HG02981 (cell line): ENCODE measurements around the gene ASIC1.

Source experiments
- ATAC-seq: cut with Tn5 transposase; IDR thresholded peaks from one replicate; pipeline ENCODE4 v1.9.1; 2021; ENCODE audit warnings: mild to moderate bottlenecking, moderate library complexity; ENCODE audit not compliant: unreplicated experiment

ASIC1 gene

DNA sequence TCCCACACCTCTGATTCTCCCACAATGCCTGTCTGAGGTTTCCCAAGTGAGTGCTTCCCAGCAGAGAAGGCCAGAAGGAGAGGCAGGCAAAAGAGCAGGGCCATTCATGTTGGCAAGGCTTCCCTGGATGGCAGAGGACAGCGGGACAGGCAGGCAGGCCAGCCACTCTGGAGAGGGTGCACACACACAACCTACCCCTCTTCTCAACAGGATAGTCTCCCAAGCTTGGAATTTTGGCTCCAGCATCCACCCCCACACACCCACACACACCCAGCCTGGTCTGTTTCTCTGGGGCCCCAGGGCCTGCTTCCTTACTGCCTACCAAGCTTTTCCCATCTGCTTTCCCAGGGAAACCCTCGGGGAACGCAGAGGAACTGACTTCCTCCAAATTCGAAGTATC, 16.7 kb upstream of the ASIC1 start:
- no peak for ATAC-seq

DNA sequence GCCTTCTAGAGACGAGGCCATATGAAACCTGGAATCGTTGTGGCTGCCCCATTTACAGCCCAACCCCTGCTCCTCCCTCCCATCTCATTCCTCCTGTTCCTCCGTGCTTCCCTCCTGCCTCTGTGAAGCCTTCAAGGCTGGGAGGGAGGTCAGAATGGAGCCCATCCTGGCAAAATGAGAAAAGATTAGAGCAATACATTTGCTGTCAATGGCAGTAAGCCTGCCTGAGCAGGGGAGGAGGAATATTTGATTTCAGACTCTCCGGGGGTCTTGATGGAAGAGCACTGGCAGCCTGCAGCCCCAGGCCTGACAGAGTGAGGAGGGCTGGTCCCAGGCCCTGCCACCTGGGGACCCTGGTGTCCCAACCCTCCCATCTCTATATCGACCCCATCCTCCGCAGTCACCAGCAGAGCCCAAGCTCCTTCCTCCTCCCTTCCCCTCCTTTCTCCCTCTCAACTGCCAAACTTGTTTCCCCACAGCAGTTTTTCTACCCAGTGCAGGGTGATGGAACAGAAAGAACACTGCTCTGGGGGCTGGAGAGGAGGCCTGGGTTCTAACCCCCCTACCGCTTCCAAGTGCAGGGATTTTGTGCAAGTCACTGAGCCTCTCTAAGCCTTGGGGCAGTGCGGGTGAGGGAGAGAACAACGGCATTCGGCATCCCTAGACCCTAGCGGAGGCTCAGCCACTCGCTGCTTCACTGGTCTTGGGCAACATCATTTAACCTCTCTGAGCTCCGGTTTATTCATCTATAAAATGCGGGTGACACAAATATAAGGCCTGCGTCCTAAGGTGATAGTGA, 16.1 kb upstream of the ASIC1 start:
- ATAC-seq = no peak

DNA sequence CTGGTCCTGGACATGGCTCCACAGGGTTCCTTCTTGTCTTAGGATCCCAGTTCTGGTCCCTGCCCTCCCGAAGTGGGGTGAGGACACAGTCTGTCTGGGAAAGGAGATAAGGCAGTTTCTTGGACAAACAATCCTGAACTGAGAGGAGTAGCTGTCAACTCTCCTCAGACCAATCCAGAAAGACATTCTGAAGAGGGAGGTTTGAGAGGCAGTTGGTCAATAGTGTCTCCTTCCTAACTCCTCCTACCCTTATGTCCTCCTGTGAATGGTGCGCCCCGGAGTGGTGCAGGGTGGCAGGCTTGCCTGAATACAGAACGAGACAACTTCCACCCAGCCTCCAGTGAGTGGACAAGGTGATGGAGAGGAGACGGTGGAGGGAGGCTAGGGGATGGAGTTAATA, 15.4 kb upstream of the ASIC1 start:
- ATAC-seq = no peak

DNA sequence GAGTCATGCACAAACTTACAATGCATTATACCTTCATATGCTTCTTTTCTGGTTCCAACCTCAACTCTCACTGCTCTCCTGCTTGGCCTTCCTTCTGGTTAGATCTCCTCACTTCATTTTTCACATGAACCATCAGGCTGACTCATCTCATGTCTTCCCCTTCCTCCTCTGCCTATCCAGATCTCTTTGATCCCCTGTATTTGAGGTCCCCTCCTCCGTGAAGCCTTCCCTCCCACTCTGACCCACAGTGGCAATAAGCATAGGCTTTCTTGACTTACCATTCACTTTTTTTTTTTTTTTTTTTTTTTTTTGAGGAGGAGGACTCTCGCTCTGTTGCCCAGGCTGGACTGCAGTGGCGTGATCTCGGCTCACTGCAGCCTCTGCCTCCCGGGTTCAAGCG, 14.7 kb upstream of the ASIC1 start:
- no peak for ATAC-seq

DNA sequence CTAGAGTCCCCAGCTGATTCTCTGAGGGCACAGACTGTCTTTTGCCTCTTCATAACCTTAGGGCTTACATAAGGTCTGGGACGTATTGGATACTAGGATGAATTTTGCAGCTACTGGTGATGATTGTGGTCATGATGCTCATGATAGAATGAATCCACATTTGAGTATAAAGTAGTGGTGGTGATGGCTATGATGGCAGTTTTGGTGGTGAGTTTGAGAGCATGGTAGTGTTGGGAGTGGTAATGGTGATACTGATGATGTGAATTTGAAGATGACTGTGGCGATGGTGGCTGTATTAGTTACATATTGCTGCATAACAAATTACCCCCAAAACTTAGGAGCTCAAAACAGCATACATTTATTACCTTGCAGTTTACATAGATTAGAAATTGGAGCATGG, 14.1 kb upstream of the ASIC1 start:
- ATAC-seq = no peak

DNA sequence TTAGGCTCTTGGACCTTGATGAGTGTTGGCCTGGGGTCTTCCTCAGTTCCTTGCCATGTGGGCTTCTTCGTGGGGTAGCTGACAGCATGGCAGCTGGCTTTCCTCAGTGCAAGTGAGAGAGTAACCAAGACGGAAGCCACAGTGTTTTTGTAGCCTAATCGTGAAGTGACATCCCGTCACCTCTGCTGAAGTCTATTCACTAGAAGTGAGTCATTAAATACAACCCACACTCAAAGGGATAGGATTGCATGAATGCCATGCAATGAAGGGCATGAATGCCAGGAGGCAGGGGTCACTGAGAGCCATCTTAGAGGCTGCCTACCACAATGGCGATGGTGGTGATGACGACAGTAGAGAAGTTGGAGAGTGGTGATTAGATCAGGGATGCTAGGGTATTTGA, 13.5 kb upstream of the ASIC1 start:
- no peak for ATAC-seq

GRCh38 chr12:50047693-50048250, 9.6 kb upstream of the ASIC1 start:
- ATAC-seq = no peak

DNA sequence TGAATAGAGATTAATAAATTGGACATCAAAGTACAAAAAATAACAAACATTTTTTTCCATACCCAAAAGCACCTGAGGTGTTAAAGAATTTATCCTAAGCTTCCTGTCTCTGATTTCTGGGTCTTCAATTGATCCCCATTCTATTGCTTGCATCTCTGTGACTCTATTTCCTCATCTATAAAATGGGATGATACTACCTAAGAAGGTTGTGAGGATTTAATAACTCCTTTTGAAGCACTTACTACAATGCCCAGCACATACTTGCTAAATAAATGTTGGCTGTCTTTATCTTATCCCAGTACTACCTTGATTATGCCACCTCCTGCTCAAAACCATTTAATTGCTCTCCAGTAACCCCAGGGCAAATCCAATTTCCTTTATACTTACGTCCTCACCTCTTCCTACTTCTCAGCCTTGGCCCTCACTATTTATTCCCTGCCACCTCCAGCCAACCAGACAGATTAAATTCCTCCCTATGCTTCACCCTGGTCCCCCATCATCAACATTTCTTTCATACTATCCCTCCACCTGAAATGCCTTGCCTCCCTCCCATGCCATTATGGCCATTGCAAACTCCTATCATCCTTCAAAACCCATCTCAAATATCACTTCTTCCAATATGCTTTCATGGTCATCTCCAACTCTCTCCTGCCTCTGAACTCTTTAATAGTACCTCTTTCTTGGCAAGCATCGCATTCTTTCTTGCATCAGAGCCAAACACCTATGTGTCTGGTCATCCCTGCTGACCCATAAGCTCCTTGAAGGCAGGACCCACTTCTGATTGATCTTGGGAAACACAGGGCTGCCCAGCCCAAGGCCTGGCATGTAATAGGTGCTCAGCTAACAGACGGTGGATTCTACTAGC, 7.9 kb upstream of the ASIC1 start:
- no peak for ATAC-seq

DNA sequence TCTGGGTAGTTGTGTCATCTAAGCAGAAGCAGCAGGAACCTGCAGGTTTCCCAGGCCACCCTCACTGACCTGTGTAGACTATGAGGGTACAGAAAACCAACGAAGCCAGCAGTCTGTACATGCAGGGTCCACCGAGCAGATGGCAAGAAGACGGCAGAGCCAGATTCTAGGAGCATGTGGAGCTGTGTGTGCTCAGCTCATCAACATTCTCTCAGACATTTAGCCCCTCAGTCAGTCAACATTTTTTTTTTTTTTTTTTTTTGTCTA, 7.3 kb upstream of the ASIC1 start:
- no peak for ATAC-seq

DNA sequence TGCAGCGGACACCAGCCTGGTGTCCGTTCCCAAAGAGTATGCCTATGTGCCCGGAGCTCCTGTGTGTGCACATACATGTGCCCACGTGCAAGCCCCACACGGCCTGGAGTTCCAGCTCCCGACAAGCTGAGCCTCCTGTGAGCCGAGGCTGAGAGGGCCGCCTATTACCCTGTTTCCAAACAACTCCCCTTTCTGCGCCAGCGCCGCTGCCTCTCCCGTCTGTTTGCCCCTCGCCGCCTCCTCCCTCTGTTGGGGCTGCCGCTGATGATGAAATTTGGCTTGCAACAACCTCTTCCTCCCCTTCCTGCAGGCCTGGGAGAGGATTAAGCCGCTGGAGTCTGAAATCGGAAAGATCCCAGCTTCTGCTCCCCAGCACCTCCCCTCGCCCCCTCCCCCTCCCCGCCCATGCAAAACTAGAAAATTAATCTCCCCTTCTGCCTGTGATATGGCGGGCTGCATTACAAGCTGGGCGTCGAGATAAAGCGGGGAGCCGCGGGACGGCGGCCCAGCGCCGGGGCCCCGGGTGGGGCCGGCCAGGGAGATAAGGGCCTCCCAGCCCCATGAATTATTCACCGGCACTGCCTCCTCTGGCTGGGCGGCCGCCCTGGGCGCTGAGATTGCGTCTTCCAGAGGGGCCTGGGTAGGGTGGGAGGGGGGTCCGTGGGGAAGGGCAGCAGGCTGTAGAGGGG, 6.8 kb upstream of the ASIC1 start:
- no peak for ATAC-seq

GRCh38 chr12:50051101-50051806, 6.1 kb upstream of the ASIC1 start:
- ATAC-seq = no peak

GRCh38 chr12:50052544-50052943, 4.9 kb upstream of the ASIC1 start:
- ATAC-seq = no peak

DNA sequence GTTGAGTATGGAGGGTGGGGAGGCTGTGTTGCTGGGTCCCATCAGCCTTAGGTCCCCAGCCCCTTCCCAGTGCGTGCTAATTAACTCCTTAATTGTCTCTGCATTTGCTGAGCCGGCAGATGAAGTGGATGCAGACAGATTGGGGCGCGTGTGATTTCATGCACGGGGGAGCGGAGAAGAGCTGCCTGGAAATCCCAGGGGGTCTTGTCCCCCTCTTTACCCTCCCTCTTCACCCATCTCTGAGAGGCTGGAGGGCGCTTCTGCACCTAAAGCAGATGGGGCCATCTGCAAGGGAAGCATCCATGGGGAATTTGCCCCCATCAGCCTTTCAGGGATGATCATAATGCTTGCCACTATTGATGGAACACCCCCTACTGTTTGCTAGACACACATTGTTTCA, 4.4 kb upstream of the ASIC1 start:
- no peak for ATAC-seq

GRCh38 chr12:50053583-50053982, 3.8 kb upstream of the ASIC1 start:
- no peak for ATAC-seq

- no peak for ATAC-seq
These were observed 1.4 kb upstream of the ASIC1 start for GRCh38 chr12:50055831-50056638.

- ATAC-seq = no peak
These were observed 788 bp upstream of the ASIC1 start for GRCh38 chr12:50056639-50056976.

- ATAC-seq = no peak
These were observed 687 bp downstream of the ASIC1 start for GRCh38 chr12:50057896-50058670.

DNA sequence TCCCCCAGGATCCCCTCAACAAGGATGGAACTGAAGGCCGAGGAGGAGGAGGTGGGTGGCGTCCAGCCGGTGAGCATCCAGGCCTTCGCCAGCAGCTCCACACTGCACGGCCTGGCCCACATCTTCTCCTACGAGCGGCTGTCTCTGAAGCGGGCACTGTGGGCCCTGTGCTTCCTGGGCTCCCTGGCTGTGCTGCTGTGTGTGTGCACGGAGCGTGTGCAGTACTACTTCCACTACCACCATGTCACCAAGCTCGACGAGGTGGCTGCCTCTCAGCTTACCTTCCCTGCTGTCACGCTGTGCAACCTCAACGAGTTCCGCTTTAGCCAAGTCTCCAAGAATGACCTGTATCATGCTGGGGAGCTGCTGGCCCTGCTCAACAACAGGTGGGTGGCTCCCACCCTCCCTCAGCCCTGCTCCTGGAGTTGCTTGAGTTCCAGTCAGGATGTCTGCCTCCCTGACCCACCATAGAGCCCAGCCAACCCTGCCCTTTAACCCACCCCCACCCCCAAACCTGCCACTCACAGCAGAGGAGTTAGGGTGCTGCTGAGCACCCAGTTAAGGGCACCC, 1.4 kb downstream of the ASIC1 start:
- no peak for ATAC-seq

DNA sequence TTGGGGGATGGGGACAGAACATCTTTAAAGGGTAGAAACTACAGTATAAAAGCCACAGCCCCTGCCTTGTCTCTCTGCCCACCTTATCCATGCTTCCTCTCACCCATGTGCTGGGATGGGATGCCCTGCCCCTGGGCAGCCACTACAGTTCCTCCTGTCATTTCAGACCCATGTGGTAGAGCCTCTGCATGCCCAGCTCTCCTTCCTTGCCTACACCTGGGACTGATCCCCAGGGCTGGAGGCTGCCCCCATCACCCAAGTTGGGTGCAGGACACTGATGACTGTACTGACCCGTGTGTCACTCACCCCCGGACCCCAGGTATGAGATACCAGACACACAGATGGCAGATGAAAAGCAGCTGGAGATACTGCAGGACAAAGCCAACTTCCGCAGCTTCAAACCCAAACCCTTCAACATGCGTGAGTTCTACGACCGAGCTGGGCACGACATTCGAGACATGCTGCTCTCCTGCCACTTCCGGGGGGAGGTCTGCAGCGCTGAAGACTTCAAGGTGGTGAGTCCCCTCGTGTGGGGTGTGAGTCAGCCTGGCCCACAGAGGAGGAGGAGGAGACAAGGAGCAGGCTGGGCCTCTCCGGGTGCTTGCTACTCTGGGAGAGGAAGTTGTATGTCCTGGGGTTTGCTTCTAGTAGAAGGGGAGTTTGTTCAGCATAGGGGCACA, 2.2 kb downstream of the ASIC1 start:
- no peak for ATAC-seq
